VCaP (cell line): ENCODE data around the gene LORICRIN.

Source experiments
- H3K27ac ChIP-seq: fragments of 450-650 bp; 2 replicates; pipeline ENCODE4 v1.5.1; 2017
- TF ChIP-seq, protein P1 (sequence below): fragments of 450-650 bp; conservative IDR thresholded peaks from 2 replicates; pipeline ENCODE4 v1.5.1; 2017; ENCODE audit warnings: mild to moderate bottlenecking, moderate library complexity

LORICRIN gene

DNA sequence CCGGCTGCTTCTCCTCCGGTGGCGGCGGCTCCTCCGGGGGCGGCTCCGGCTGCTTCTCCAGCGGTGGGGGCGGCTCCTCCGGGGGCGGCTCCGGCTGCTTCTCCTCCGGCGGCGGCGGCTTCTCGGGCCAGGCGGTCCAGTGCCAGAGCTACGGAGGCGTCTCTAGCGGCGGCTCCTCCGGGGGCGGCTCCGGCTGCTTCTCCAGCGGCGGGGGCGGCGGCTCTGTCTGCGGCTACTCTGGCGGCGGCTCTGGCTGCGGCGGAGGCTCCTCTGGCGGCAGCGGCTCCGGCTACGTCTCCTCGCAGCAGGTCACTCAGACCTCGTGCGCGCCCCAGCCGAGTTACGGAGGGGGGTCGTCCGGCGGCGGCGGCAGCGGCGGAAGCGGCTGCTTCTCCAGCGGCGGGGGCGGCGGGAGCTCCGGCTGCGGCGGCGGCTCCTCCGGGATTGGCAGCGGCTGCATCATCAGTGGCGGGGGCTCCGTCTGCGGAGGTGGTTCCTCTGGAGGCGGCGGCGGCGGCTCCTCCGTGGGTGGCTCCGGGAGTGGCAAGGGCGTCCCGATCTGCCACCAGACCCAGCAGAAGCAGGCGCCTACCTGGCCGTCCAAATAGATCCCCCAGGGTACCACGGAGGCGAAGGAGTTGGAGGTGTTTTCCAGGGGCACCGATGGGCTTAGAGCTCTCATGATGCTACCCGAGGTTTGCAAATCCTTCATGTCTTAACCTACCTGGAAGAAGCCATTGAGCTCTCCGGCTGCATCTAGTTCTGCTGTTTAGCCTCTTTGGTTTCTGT is 2.0 kb downstream of the LORICRIN start:
- TF ChIP-seq, protein P1, sequence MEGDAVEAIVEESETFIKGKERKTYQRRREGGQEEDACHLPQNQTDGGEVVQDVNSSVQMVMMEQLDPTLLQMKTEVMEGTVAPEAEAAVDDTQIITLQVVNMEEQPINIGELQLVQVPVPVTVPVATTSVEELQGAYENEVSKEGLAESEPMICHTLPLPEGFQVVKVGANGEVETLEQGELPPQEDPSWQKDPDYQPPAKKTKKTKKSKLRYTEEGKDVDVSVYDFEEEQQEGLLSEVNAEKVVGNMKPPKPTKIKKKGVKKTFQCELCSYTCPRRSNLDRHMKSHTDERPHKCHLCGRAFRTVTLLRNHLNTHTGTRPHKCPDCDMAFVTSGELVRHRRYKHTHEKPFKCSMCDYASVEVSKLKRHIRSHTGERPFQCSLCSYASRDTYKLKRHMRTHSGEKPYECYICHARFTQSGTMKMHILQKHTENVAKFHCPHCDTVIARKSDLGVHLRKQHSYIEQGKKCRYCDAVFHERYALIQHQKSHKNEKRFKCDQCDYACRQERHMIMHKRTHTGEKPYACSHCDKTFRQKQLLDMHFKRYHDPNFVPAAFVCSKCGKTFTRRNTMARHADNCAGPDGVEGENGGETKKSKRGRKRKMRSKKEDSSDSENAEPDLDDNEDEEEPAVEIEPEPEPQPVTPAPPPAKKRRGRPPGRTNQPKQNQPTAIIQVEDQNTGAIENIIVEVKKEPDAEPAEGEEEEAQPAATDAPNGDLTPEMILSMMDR = no peak
- H3K27ac ChIP-seq = no peak overlapping the region

DNA sequence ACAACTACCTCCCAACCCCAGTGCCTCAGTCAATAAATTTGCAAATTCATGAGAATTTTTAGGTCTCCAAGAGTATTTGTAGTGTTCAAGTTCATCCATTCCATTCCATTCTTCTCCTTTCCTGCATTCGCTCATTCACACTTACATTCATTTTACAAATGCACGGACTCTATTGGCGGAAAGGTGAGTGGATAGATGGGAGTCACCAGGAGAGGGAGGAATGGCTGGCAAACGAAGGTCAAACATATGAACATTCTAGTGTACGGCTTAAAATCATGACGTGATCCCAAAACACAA is 2.5 kb downstream of the LORICRIN start:
- TF ChIP-seq, protein P1 = no peak
- H3K27ac ChIP-seq = no peak overlapping the region

DNA sequence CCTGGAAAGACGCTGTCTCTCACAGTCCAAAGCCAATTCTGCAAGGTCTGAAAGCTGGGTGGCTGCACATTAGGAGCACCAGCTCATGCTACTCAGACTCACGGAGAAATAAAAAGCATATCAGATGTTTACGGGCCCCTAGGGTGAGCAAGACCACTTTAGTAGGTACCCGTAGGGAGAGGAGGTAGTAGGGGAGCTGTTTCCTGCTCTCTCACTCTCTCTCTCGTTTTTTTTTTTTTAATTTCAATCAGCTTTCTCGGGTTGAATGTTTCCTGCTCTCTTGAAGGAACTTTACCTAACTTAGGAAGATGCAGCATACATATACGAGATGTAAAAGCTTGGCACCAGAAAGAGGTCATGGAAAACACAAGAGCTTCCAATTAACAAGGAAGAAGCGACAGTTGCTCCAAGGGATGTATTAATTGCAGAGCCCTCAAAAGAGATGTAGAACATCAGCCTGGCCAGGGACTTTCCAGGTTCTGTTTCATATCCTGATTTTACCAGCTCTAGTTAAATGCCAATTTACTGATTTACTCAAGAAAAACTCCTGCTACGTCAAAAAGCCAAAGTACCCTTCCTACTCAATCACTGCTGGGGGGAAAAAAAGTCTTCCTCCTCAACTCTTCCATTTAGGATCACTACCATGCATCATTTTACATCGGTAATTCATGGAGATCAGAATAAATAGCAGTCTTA is 3.1 kb downstream of the LORICRIN start:
- no peak overlapping the region for H3K27ac ChIP-seq
- TF ChIP-seq, protein P1 = no peak

DNA sequence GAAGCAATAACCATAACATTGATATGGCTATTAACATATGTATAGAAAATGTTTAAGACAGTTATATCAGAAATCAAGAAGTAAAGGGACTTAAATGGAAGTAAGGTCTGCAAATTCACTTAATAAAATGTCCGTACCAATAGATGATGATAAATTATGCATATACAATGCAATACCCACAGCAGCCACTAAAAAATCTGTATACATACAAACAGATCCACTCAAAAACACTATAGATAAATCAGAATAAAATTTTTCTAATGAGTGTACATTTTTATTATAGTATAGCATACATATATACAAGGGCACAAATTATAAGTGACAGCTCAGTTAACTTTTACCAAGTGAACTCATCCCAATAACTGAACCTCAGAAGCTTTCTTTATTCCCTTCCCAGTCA is 6.0 kb downstream of the LORICRIN start:
- TF ChIP-seq, protein P1 = peak; percentile 27; the same call in 1 of the 2 replicates
- no peak overlapping the region for H3K27ac ChIP-seq

DNA sequence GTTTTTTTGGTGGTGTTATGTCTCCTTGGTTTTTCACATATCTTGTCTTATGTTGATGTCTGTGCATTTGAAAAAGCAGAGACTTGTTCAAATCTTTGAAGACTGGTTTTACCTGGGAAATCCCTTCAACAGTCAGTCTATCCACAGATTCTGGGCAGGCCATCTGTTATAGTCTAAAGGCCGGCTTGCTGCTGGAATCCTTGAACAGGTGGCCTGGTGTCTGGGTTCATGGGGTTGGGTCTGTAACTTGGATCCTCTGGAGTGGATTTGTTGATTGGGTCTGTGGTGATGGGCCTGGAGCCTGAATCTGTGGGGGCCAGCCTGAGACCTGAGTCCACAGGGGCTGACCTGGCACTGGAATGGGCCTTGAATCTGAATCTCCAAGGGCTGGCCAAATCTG is 12.2 kb downstream of the LORICRIN start:
- H3K27ac ChIP-seq = no peak overlapping the region
- TF ChIP-seq, protein P1 = no peak

DNA sequence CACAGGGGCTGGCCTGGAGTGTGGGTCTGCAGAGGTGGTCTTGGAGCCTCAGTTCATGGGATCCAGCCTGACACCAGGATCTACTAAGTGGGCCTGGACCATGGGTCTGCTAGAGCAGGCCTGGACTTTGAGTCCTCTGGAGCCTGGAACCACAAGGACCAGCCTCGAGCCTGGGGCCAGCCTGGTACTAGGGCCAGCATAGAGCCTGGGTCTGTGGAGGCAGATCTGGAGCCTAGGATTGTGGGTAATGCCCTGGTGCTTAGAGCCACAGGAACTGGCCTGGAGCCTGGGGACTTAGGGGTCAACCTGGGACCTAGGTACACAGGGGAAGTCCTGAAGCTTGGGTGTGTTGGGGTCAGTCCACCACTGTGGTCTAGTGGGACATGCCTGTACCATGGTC is 12.7 kb downstream of the LORICRIN start:
- TF ChIP-seq, protein P1 = no peak
- H3K27ac ChIP-seq = no peak overlapping the region

DNA sequence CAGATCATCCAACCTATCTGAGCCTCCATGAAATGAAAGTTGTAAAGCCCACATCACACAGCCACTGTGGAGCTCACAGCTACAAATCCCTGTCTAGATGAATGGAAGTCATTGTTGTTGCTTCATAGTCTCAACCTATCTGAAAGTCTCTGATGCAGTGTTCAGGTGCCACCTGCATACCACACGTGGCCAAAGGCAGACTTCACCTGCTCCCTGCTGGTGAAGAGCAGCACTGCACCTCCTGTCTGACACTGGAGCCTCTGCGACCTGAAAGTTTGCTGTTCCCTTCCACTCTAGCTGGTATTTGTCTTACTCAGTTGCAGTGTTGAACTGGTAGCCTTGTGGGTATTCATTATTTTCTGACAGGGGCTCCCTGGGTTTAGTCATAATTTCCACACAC is 18.4 kb downstream of the LORICRIN start:
- TF ChIP-seq, protein P1 = peak; percentile 71

More for the DNA sequence above, 18.4 kb downstream of the LORICRIN start:
- no peak overlapping the region for H3K27ac ChIP-seq
